Astrocyte (in vitro differentiated cells and primary cell): Measurements from ENCODE around the gene IL6ST.

ENCODE experiments used
- EZH2 ChIP-seq: IDR thresholded peaks from 2 replicates; pipeline ENCODE4 v1.6.1; 2012; ENCODE audit warnings: mild to moderate bottlenecking, low read length, inconsistent platforms; ENCODE audit not compliant: insufficient read depth
- TF ChIP-seq, protein P1 (sequence below): IDR thresholded peaks from 2 replicates; pipeline ENCODE4 v1.5.1; 2011; ENCODE audit warnings: low read depth, mild to moderate bottlenecking, inconsistent platforms, low read length, moderate library complexity; ENCODE audit not compliant: insufficient read depth

DNA sequence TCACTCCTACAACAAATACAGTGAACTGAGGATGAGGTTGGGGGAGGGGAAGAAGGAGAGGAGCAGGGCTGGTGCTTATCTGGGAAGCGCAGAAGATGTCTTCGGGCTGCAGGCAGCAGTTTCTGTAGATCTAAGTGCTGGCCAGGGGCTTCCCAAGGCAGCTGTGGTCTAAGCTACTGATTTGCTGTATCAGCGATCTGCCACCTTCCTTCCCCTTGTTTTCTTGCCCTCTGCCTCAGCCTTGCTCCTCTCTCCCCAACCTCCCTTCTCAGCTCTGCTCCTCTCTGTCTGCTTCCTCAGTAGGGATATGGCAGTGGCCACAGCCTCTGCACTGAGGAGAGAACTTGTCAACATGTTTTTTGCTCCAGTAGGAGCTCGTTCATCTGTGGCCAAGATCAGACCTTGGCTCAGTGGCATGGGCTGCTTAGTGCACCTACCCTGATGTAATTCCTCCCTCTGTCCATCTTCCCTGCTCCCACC, 42.8 kb upstream of the IL6ST start:
- TF ChIP-seq, protein P1, sequence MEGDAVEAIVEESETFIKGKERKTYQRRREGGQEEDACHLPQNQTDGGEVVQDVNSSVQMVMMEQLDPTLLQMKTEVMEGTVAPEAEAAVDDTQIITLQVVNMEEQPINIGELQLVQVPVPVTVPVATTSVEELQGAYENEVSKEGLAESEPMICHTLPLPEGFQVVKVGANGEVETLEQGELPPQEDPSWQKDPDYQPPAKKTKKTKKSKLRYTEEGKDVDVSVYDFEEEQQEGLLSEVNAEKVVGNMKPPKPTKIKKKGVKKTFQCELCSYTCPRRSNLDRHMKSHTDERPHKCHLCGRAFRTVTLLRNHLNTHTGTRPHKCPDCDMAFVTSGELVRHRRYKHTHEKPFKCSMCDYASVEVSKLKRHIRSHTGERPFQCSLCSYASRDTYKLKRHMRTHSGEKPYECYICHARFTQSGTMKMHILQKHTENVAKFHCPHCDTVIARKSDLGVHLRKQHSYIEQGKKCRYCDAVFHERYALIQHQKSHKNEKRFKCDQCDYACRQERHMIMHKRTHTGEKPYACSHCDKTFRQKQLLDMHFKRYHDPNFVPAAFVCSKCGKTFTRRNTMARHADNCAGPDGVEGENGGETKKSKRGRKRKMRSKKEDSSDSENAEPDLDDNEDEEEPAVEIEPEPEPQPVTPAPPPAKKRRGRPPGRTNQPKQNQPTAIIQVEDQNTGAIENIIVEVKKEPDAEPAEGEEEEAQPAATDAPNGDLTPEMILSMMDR: no peak
- no peak for TF ChIP-seq EZH2
